ENCODE data around the gene AIF1. TPM values are rescaled to one million over a fixed set of nuclear protein-coding genes. Genes with fewer than 3 reads are reported as not detected.

AIF1 gene
- total and polyA plus RNA-seq, 2 donors (not counting 1 experiment from before 2014, with no cell fraction given) = not detected

- Histone ChIP-seq H3K9ac (ENCODE audit: insufficient read depth, low read length) (no peak overlapping the region), H3K36me3 (ENCODE audit: control insufficient read depth, insufficient read depth, low read length) (peaks cover 35% of the 10 kb centered on the region), H3K27ac (ENCODE audit: insufficient read depth, low read length) (no peak overlapping the region), H3K4me2 (ENCODE audit: extremely low read depth, insufficient read depth, low read length) (no peak overlapping the region), H3K4me3 (replicated peaks in 1 of 4; ENCODE audit: control extremely low read depth in 1 of 4, insufficient read depth in 1 of 4, low read depth in 3 of 4, low read length in 4 of 4) (no peak overlapping the region), H2AFZ (ENCODE audit: low read length) (no peak overlapping the region), H3K4me1 (ENCODE audit: control insufficient read depth, extremely low read depth, insufficient read depth, low read length) (no peaks in the 10 kb centered on the region), H3K27me3 (ENCODE audit: control insufficient read depth, insufficient read depth, low read length) (no peaks in the 10 kb centered on the region), H4K20me1 (ENCODE audit: control insufficient read depth, extremely low read depth, insufficient read depth, low read length) (no peaks in the 10 kb centered on the region), H3K79me2 (ENCODE audit: control insufficient read depth, insufficient read depth, low read length) (no peaks in the 10 kb centered on the region), H3K9me3 (ENCODE audit: control insufficient read depth, insufficient read depth, low read depth, low read length) (no peaks in the 10 kb centered on the region)
- DNase-seq (ENCODE audit: low read depth in 2 of 2) = no peak
- TF ChIP-seq CTCF (conservative IDR thresholded peaks at IDR 0.05 in 1 of 2, IDR thresholded peaks at IDR 0.05 in 1 of 2; ENCODE audit: low read depth in 1 of 2, low read length in 2 of 2) = no peak
- no peak for TF ChIP-seq EZH2 (IDR thresholded peaks at IDR 0.05; ENCODE audit: low read length, missing control alignments)
These were observed 28.9 kb downstream of the AIF1 start for GRCh38 chr6:31643818-31644454.

- peaks cover 11% of the 10 kb centered on the region for H3K79me2 ChIP-seq (ENCODE audit: control insufficient read depth, insufficient read depth, low read length)
- no peak for TF ChIP-seq CTCF (conservative IDR thresholded peaks at IDR 0.05 in 1 of 2, IDR thresholded peaks at IDR 0.05 in 1 of 2; ENCODE audit: low read depth in 1 of 2, low read length in 2 of 2)
- no peak for TF ChIP-seq EZH2 (IDR thresholded peaks at IDR 0.05; ENCODE audit: low read length, missing control alignments)
- no peak overlapping the region for H3K27ac ChIP-seq (ENCODE audit: insufficient read depth, low read length)
- H3K4me1 ChIP-seq (ENCODE audit: control insufficient read depth, extremely low read depth, insufficient read depth, low read length) = no peaks in the 10 kb centered on the region
- H4K20me1 ChIP-seq (ENCODE audit: control insufficient read depth, extremely low read depth, insufficient read depth, low read length) = no peaks in the 10 kb centered on the region
- no peak for DNase-seq (ENCODE audit: low read depth in 2 of 2)
- H3K4me2 ChIP-seq (ENCODE audit: extremely low read depth, insufficient read depth, low read length) = no peak overlapping the region
- H2AFZ ChIP-seq (ENCODE audit: low read length) = no peak overlapping the region
- H3K27me3 ChIP-seq (ENCODE audit: control insufficient read depth, insufficient read depth, low read length) = no peaks in the 10 kb centered on the region
- peaks cover 35% of the 10 kb centered on the region for H3K36me3 ChIP-seq (ENCODE audit: control insufficient read depth, insufficient read depth, low read length)
- no peak overlapping the region for H3K9ac ChIP-seq (ENCODE audit: insufficient read depth, low read length)
- H3K4me3 ChIP-seq (replicated peaks in 1 of 4; ENCODE audit: control extremely low read depth in 1 of 4, insufficient read depth in 1 of 4, low read depth in 3 of 4, low read length in 4 of 4) = no peak overlapping the region
- no peaks in the 10 kb centered on the region for H3K9me3 ChIP-seq (ENCODE audit: control insufficient read depth, insufficient read depth, low read depth, low read length)
These were observed 30.3 kb downstream of the AIF1 start for GRCh38 chr6:31645325-31645724.

- Histone ChIP-seq H3K27ac (ENCODE audit: insufficient read depth, low read length) (peak overlapping the region; percentile 98), H4K20me1 (ENCODE audit: control insufficient read depth, extremely low read depth, insufficient read depth, low read length) (no peaks in the 10 kb centered on the region), H3K9me3 (ENCODE audit: control insufficient read depth, insufficient read depth, low read depth, low read length) (no peaks in the 10 kb centered on the region), H3K4me3 (replicated peaks in 1 of 4; ENCODE audit: control extremely low read depth in 1 of 4, insufficient read depth in 1 of 4, low read depth in 3 of 4, low read length in 4 of 4) (peak overlapping the region; percentile 55 to 96 (median 66)), H3K36me3 (ENCODE audit: control insufficient read depth, insufficient read depth, low read length) (peaks cover 8% of the 10 kb centered on the region), H3K79me2 (ENCODE audit: control insufficient read depth, insufficient read depth, low read length) (peaks cover 30% of the 10 kb centered on the region), H3K4me1 (ENCODE audit: control insufficient read depth, extremely low read depth, insufficient read depth, low read length) (no peaks in the 10 kb centered on the region), H2AFZ (ENCODE audit: low read length) (peak overlapping the region; percentile 30), H3K9ac (ENCODE audit: insufficient read depth, low read length) (peak overlapping the region; percentile 96), H3K27me3 (ENCODE audit: control insufficient read depth, insufficient read depth, low read length) (no peaks in the 10 kb centered on the region), H3K4me2 (ENCODE audit: extremely low read depth, insufficient read depth, low read length) (peak overlapping the region; percentile 49)
- peak; percentile 72 to 77 for DNase-seq (ENCODE audit: low read depth in 2 of 2)
- TF ChIP-seq CTCF (conservative IDR thresholded peaks at IDR 0.05 in 1 of 2, IDR thresholded peaks at IDR 0.05 in 1 of 2; ENCODE audit: low read depth in 1 of 2, low read length in 2 of 2) (no peak), EZH2 (IDR thresholded peaks at IDR 0.05; ENCODE audit: low read length, missing control alignments) (no peak)
These were observed 36.7 kb downstream of the AIF1 start for GRCh38 chr6:31651602-31652191.

Data from fibroblast of lung (primary cell).